AG04450 (cell line): Measurements from ENCODE around the gene FAM167B. TPM values are rescaled to one million over a fixed set of nuclear protein-coding genes. Genes with fewer than 3 reads are reported as not detected.

Experiments used
- CTCF ChIA-PET: fragments of 300-600, 350-600 bp; formaldehyde crosslinking; extraction: SDS; loops from one replicate; lab custom pipeline; 2022; ENCODE audit warnings: antibody characterized with exemption, inconsistent platforms; lab: Charles Lee
- POLR2A ChIA-PET: fragments of 350-600 bp; formaldehyde crosslinking; extraction: SDS; loops from one replicate; lab custom pipeline; 2021; ENCODE audit warnings: antibody characterized with exemption, inconsistent platforms; lab: Yijun Ruan, JAX
- DNase-seq: peaks from one replicate; pipeline ENCODE4 v3.0.0-alpha.2; 2011; ENCODE audit warnings: low read depth, low spot score
- H3K27ac ChIP-seq: one replicate; pipeline ENCODE4 v1.5.1; 2012; ENCODE audit warnings: low read depth, low read length, control low read depth
- H3K27me3 ChIP-seq: one replicate; pipeline ENCODE4 v1.6.0; 2012; ENCODE audit warnings: low read length; ENCODE audit not compliant: control insufficient read depth, insufficient read depth
- H3K4me3 ChIP-seq: 2 replicates; pipeline ENCODE4 v1.5.1; 2011; ENCODE audit warnings: mild to moderate bottlenecking, low read depth, low read length, control low read depth
- H3K9me3 ChIP-seq: 2 replicates; pipeline ENCODE4 v1.5.1; 2012; ENCODE audit warnings: low read length; ENCODE audit not compliant: control insufficient read depth, insufficient read depth
- polyA minus RNA-seq: library from RNA; depleted of rRNA, polyadenylated mRNA; stranded (reverse); fragments of >200 nt; gene quantifications from 2 replicates; pipeline ENCODE4 v1.2.3, GENCODE V29; 2011; rRNA and poly(A)+ RNA removed
- polyA plus RNA-seq: library from polyadenylated mRNA; depleted of rRNA; stranded (reverse); fragments of >200 nt; gene quantifications from 2 replicates; pipeline ENCODE4 v1.2.3, GENCODE V29; 2011; rRNA removed
- TF ChIP-seq, protein P1 (sequence below): IDR thresholded peaks from 2 replicates; pipeline ENCODE4 v1.5.1; 2011; ENCODE audit warnings: low read depth, low read length, control low read depth, inconsistent platforms

The FAM167B gene
- polyA plus RNA-seq (0.40 and 0.43 TPM in 2 replicates), polyA minus RNA-seq (1.00 and 1.1 TPM in 2 replicates)

GRCh38 chr1:32246888-32247273, at the start of gene FAM167B:
Gene FAM167B (plus strand): TSS chr1:32247222. CDS start chr1:32247422, 200 bp downstream.
- Histone ChIP-seq H3K4me3 (no peak within 1 kb of the TSS), H3K27ac (peak within 1 kb of the TSS; percentile 21), H3K27me3 (no peaks in the 10 kb centered on the region), H3K9me3 (no peaks in the 10 kb centered on the region; the same call in 1 of the 2 replicates)
- TF ChIP-seq, protein P1, sequence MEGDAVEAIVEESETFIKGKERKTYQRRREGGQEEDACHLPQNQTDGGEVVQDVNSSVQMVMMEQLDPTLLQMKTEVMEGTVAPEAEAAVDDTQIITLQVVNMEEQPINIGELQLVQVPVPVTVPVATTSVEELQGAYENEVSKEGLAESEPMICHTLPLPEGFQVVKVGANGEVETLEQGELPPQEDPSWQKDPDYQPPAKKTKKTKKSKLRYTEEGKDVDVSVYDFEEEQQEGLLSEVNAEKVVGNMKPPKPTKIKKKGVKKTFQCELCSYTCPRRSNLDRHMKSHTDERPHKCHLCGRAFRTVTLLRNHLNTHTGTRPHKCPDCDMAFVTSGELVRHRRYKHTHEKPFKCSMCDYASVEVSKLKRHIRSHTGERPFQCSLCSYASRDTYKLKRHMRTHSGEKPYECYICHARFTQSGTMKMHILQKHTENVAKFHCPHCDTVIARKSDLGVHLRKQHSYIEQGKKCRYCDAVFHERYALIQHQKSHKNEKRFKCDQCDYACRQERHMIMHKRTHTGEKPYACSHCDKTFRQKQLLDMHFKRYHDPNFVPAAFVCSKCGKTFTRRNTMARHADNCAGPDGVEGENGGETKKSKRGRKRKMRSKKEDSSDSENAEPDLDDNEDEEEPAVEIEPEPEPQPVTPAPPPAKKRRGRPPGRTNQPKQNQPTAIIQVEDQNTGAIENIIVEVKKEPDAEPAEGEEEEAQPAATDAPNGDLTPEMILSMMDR: no peak
- ChIA-PET POLR2A (interaction anchor here (1.1 kb wide), 1 partner anchor 11 kb away, joined by 3 read pairs; no protein-coding TSS in a partner anchor), CTCF (interaction anchor here (0.6 to 3.4 kb wide), 5 partner anchors 9 to 101 kb away, joined by 3 to 15 read pairs (median 6); no protein-coding TSS in a partner anchor)
- DNase-seq: no peak

DNA sequence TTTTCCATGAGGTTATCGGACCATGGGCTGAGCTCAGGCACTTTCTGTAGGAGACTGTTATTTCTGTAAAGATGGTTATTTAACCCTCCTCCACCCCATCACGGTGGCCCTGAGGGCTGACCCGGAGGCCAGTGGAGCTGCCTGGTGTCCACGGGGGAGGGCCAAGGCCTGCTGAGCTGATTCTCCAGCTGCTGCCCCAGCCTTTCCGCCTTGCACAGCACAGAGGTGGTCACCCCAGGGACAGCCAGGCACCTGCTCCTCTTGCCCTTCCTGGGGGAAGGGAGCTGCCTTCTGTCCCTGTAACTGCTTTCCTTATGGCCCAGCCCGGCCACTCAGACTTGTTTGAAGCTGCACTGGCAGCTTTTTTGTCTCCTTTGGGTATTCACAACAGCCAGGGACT, 49.2 kb upstream of the FAM167B start:
- TF ChIP-seq, protein P1: no peak
- no peak overlapping the region for H3K27ac ChIP-seq
- CTCF ChIA-PET: no interaction called here
- POLR2A ChIA-PET: interaction anchor here (1.7 to 2.2 kb wide), 2 partner anchors 11 to 17 kb away, joined by 7 to 9 read pairs; no protein-coding TSS in a partner anchor
- no peaks in the 10 kb centered on the region for H3K27me3 ChIP-seq
- DNase-seq: no peak
- no peak overlapping the region for H3K4me3 ChIP-seq
- no peaks in the 10 kb centered on the region for H3K9me3 ChIP-seq

- DNase-seq: no peak
- H3K4me3 ChIP-seq: no peak overlapping the region
- POLR2A ChIA-PET: interaction anchor here (0.7 to 2.2 kb wide), 3 partner anchors 12 to 32 kb away, joined by 3 to 9 read pairs (median 7); no protein-coding TSS in a partner anchor
- CTCF ChIA-PET: no interaction called here
- no peaks in the 10 kb centered on the region for H3K9me3 ChIP-seq
- peak overlapping the region; percentile 11 for H3K27ac ChIP-seq
- TF ChIP-seq, protein P1: no peak
- no peaks in the 10 kb centered on the region for H3K27me3 ChIP-seq
These were observed 48.6 kb upstream of the FAM167B start for GRCh38 chr1:32198237-32199042.

- no peak for DNase-seq
- Histone ChIP-seq H3K9me3 (no peaks in the 10 kb centered on the region), H3K27ac (peak overlapping the region; percentile 96), H3K4me3 (peak overlapping the region; percentile 79), H3K27me3 (no peaks in the 10 kb centered on the region)
- TF ChIP-seq, protein P1: no peak
- ChIA-PET POLR2A (interaction anchor here (0.7 to 2.5 kb wide), 2 partner anchors 33 to 137 kb away, joined by 3 to 17 read pairs; partner anchors contain the start of gene MARCKSL1), CTCF (interaction anchor here (0.7 to 1.9 kb wide), 2 partner anchors 12 to 14 kb away, joined by 4 read pairs; no protein-coding TSS in a partner anchor)
These were observed 47.8 kb upstream of the FAM167B start for GRCh38 chr1:32199043-32199716.
